CD4-positive, CD25-positive, alpha-beta regulatory T cell (primary cell): ENCODE measurements around the gene BCR. TPM values are rescaled to one million over a fixed set of nuclear protein-coding genes. Genes with fewer than 3 reads are reported as not detected.

Source experiments
- ATAC-seq, 2 donors: fragments of 150-1000 bp; cut with Tn5 transposase; one replicate each; pipeline ENCODE4 v1.10.0; 2021; ENCODE audit warnings: low read depth in 2 of 2, moderate number of reproducible peaks in 2 of 2, moderate library complexity in 1 of 2
- DNase-seq, 3 donors: peaks; one replicate each; pipeline versions ENCODE4 v3.0.0 to v3.0.0-alpha.2; 2012 to 2022; ENCODE audit warnings: mixed read lengths in 1 of 3
- H3K27ac ChIP-seq: one replicate; pipeline ENCODE4 v1.7.0; 2013; ENCODE audit warnings: mild to moderate bottlenecking, low read length; ENCODE audit not compliant: insufficient read depth, poor library complexity, severe bottlenecking
- H3K27me3 ChIP-seq: one replicate; pipeline ENCODE4 v1.7.0; 2013; ENCODE audit warnings: low read length; ENCODE audit not compliant: control insufficient read depth, insufficient read depth
- H3K36me3 ChIP-seq: one replicate; pipeline ENCODE4 v1.7.0; 2013; ENCODE audit warnings: mild to moderate bottlenecking, low read length, moderate library complexity; ENCODE audit not compliant: control insufficient read depth, insufficient read depth
- H3K4me1 ChIP-seq: 2 replicates; pipeline ENCODE4 v1.7.0; 2013; ENCODE audit warnings: mild to moderate bottlenecking, low read length; ENCODE audit not compliant: insufficient read depth, control insufficient read depth, poor library complexity, severe bottlenecking
- H3K4me3 ChIP-seq: one replicate; pipeline ENCODE4 v1.7.0; 2013; ENCODE audit warnings: low read depth, mild to moderate bottlenecking, low read length, moderate library complexity
- H3K9me3 ChIP-seq, 2 experiments: 1 replicate in 1 of 2; 2 replicates in 1 of 2; pipeline ENCODE4 v1.7.0; 2013; ENCODE audit warnings: low read length in 2 of 2, mild to moderate bottlenecking in 1 of 2, moderate library complexity in 1 of 2; ENCODE audit not compliant: control insufficient read depth in 2 of 2
- H3K27ac Mint-ChIP-seq, 3 donors: one replicate each; pipeline ENCODE4 v1.8.0; 2020 to 2022; ENCODE audit warnings: mild to moderate bottlenecking in 3 of 3, mixed read lengths in 3 of 3, moderate library complexity in 2 of 3
- H3K27me3 Mint-ChIP-seq: one replicate; pipeline ENCODE4 v1.8.0; 2022; ENCODE audit warnings: mild to moderate bottlenecking, mixed read lengths
- H3K36me3 Mint-ChIP-seq: one replicate; pipeline ENCODE4 v1.8.0; 2020; ENCODE audit warnings: mixed read lengths
- H3K4me1 Mint-ChIP-seq, 4 donors: one replicate each; pipeline ENCODE4 v1.8.0; 2020 to 2022; ENCODE audit warnings: mixed read lengths in 4 of 4, mild to moderate bottlenecking in 1 of 4
- H3K4me3 Mint-ChIP-seq, 4 donors: one replicate each; pipeline ENCODE4 v1.8.0; 2020 to 2022; ENCODE audit warnings: mild to moderate bottlenecking in 4 of 4, mixed read lengths in 4 of 4, moderate library complexity in 3 of 4
- H3K9me3 Mint-ChIP-seq, 7 donors: one replicate each; pipeline ENCODE4 v1.8.0; 2020 to 2022; ENCODE audit warnings: mixed read lengths in 7 of 7, mild to moderate bottlenecking in 3 of 7, moderate library complexity in 2 of 7
- polyA plus RNA-seq, 4 donors: library from polyadenylated mRNA; unstranded; fragments of 300-500 nt; fragmentation: Illumina TruSeq; gene quantifications; one replicate each; pipeline ENCODE4 v1.2.3, GENCODE V29; 2021
- total RNA-seq: library from RNA; stranded (reverse); gene quantifications from one replicate; pipeline ENCODE4 v1.2.3, GENCODE V29; 2022

BCR gene
- total and polyA plus RNA-seq, 5 donors from 2014 or later, result 2.6 to 66.3 (median 2.8) TPM

DNA sequence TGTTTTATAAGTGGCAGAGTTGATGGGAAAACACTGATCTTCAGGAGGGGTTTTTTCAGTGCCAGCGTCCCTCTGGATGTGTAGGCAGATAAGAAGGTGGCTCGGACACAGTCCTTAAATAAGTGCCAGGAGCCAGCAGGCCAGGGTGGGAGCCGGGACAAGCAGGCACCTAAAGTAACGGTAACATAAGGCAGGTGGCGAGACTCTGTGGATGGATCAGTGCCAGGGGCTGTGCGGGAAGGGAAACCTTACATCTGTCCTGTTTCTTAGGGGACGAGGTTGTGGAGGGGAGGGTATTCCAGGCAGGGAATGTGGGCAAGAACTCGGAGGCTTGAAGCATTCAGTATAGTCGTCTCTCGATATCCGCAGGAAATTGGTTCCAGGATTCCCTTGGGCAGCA, 15.9 kb downstream of the BCR start:
- Histone ChIP-seq H3K4me3 (no peak overlapping the region), H3K4me1 (no peaks in the 10 kb centered on the region), H3K27ac (no peak overlapping the region), H3K9me3 (no peaks in the 10 kb centered on the region), H3K27me3 (no peaks in the 10 kb centered on the region), H3K36me3 (peaks cover 10% of the 10 kb centered on the region)
- Mint-ChIP-seq H3K4me3 (peak overlapping the region in 1 of 4 donors; percentile 89), H3K27ac (no peak overlapping the region), H3K36me3 (peaks cover 20% of the 10 kb centered on the region), H3K4me1 (peaks cover 0 to 44% (median 24%) of the 10 kb centered on the region in 4 donors), H3K27me3 (no peaks in the 10 kb centered on the region), H3K9me3 (peaks cover 0 to 2% (median 0%) of the 10 kb centered on the region in 7 donors)
- ATAC-seq, result no peak
- no peak for DNase-seq

- Mint-ChIP-seq H3K4me3 (no peak overlapping the region), H3K9me3 (peaks cover 0 to 2% (median 0%) of the 10 kb centered on the region in 7 donors), H3K27ac (peak overlapping the region in 2 of 3 donors; percentile 70 to 73), H3K27me3 (no peaks in the 10 kb centered on the region), H3K36me3 (peaks cover 10% of the 10 kb centered on the region), H3K4me1 (peaks cover 0 to 39% (median 27%) of the 10 kb centered on the region in 4 donors)
- H3K9me3 ChIP-seq, result no peaks in the 10 kb centered on the region
- ATAC-seq (no peak), DNase-seq (no peak)
- peaks cover 4% of the 10 kb centered on the region for H3K36me3 ChIP-seq
- no peak overlapping the region for H3K27ac ChIP-seq
- H3K4me3 ChIP-seq, result no peak overlapping the region
- no peaks in the 10 kb centered on the region for H3K27me3 ChIP-seq
- no peaks in the 10 kb centered on the region for H3K4me1 ChIP-seq
Observed at GRCh38 chr22:23197836-23198235, 17.5 kb downstream of the BCR start.

GRCh38 chr22:23199159-23199558, 18.9 kb downstream of the BCR start:
- Histone ChIP-seq H3K36me3 (peaks cover 13% of the 10 kb centered on the region), H3K27ac (no peak overlapping the region), H3K4me1 (no peaks in the 10 kb centered on the region), H3K27me3 (no peaks in the 10 kb centered on the region), H3K4me3 (no peak overlapping the region), H3K9me3 (no peaks in the 10 kb centered on the region)
- H3K9me3 Mint-ChIP-seq, result peaks cover 0 to 2% (median 0%) of the 10 kb centered on the region in 7 donors
- no peak for DNase-seq
- H3K36me3 Mint-ChIP-seq, result peaks cover 14% of the 10 kb centered on the region
- H3K4me1 Mint-ChIP-seq, result peaks cover 0 to 31% (median 23%) of the 10 kb centered on the region in 4 donors
- H3K27ac Mint-ChIP-seq, result peak overlapping the region in 1 of 3 donors; percentile 11
- no peak overlapping the region for H3K4me3 Mint-ChIP-seq
- H3K27me3 Mint-ChIP-seq, result no peaks in the 10 kb centered on the region
- no peak for ATAC-seq

DNA sequence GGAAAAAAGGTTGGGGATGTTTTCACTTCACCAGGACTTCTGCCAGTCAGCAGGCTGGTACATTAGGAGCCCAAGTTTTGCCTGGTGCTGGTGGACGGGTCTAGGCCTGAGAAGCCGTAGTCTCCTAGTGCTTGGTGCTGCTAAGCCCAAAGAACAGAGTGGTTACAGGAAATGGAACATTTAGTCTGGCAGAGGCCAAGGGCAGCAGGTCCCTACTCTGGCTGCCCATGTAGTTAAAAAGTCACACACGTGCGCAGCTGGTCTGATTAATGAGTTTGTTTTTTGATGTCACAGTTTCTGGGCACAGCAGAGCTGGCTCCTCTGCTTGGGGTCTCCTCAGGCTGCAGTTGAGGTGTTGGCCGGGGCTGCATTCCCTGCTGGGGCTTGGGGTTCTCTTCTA, 20.6 kb downstream of the BCR start:
- Histone ChIP-seq H3K36me3 (peaks cover 13% of the 10 kb centered on the region), H3K27me3 (no peaks in the 10 kb centered on the region), H3K9me3 (no peaks in the 10 kb centered on the region), H3K4me1 (no peaks in the 10 kb centered on the region), H3K27ac (no peak overlapping the region), H3K4me3 (no peak overlapping the region)
- H3K27me3 Mint-ChIP-seq, result no peaks in the 10 kb centered on the region
- ATAC-seq, result no peak
- peaks cover 14% of the 10 kb centered on the region for H3K36me3 Mint-ChIP-seq
- peaks cover 0 to 30% (median 22%) of the 10 kb centered on the region in 4 donors for H3K4me1 Mint-ChIP-seq
- H3K9me3 Mint-ChIP-seq, result peaks cover 0 to 2% (median 0%) of the 10 kb centered on the region in 7 donors
- peak overlapping the region in 1 of 3 donors; percentile 20 for H3K27ac Mint-ChIP-seq
- H3K4me3 Mint-ChIP-seq, result no peak overlapping the region
- no peak for DNase-seq

DNA sequence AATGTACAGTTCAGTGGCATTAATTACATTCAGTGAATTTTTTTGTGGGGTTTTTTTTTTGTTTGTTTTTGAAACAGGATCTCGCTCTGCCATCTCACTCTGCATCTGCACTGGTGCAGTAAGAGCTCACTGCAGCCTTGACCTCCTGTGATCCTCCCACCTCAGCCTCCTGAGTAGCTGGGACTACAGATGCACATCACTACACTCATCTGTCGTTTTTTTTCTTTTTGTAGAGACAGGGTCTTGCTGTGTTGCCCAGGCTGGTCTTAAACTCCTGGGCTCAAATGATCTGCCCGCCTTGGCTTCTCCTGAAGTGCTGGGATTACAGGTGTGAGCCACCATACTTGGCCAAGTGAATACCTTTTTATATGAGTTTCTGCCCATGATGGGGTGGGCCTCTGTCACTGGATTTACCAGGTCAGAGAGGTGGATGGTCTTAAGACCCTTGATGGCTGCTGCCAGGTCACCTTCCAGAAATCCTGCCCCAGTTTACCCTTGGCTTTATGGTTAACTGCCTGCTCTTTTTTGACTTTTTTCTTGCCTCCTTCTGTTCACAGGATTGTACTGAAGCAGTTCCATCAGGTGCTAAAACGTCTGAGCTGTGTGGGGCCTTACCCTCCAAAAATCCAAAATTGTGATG, 22.6 kb downstream of the BCR start:
- peaks cover 0 to 28% (median 22%) of the 10 kb centered on the region in 4 donors for H3K4me1 Mint-ChIP-seq
- DNase-seq, result no peak
- H3K9me3 Mint-ChIP-seq, result no peaks in the 10 kb centered on the region
- no peaks in the 10 kb centered on the region for H3K27me3 ChIP-seq
- no peak overlapping the region for H3K27ac ChIP-seq
- no peaks in the 10 kb centered on the region for H3K9me3 ChIP-seq
- no peak overlapping the region for H3K4me3 Mint-ChIP-seq
- H3K27ac Mint-ChIP-seq, result peak overlapping the region in 1 of 3 donors; percentile 71
- peaks cover 13% of the 10 kb centered on the region for H3K36me3 ChIP-seq
- no peaks in the 10 kb centered on the region for H3K4me1 ChIP-seq
- ATAC-seq, result no peak
- H3K4me3 ChIP-seq, result no peak overlapping the region
- H3K36me3 Mint-ChIP-seq, result peaks cover 19% of the 10 kb centered on the region
- no peaks in the 10 kb centered on the region for H3K27me3 Mint-ChIP-seq

- ATAC-seq (no peak), DNase-seq (no peak)
- Mint-ChIP-seq H3K4me1 (peaks cover 0 to 24% (median 22%) of the 10 kb centered on the region in 4 donors), H3K9me3 (no peaks in the 10 kb centered on the region), H3K4me3 (no peak overlapping the region), H3K36me3 (peaks cover 21% of the 10 kb centered on the region), H3K27ac (peak overlapping the region; percentile 32 to 71 (median 52)), H3K27me3 (no peaks in the 10 kb centered on the region)
- peaks cover 13% of the 10 kb centered on the region for H3K36me3 ChIP-seq
- H3K9me3 ChIP-seq, result no peaks in the 10 kb centered on the region
- no peak overlapping the region for H3K27ac ChIP-seq
- H3K4me3 ChIP-seq, result no peak overlapping the region
- no peaks in the 10 kb centered on the region for H3K4me1 ChIP-seq
- no peaks in the 10 kb centered on the region for H3K27me3 ChIP-seq
Observed at GRCh38 chr22:23203452-23204124, 23.3 kb downstream of the BCR start.

DNA sequence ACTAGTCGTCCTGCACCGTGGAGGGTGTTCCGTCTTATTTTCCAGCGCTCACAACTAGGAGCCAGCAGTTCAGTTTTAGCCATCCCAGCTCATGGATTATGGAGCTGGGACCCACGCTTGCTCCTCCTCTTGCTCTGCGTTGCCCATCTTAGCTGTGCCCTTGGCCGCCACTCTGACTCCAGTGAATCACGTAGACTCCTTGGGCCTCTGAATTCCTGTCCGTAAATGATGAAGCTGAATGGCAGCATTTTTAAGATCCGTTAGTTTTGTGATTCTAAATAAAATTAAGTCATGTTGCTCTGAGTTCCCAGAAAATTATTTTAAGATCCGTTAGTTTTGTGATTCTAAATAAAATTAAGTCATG, 23.8 kb downstream of the BCR start:
- Mint-ChIP-seq H3K27ac (peak overlapping the region in 1 of 3 donors; percentile 71), H3K9me3 (no peaks in the 10 kb centered on the region), H3K4me1 (peaks cover 0 to 28% (median 25%) of the 10 kb centered on the region in 4 donors), H3K27me3 (no peaks in the 10 kb centered on the region), H3K36me3 (peaks cover 19% of the 10 kb centered on the region), H3K4me3 (no peak overlapping the region)
- no peaks in the 10 kb centered on the region for H3K4me1 ChIP-seq
- DNase-seq (no peak), ATAC-seq (no peak)
- H3K4me3 ChIP-seq, result no peak overlapping the region
- no peaks in the 10 kb centered on the region for H3K27me3 ChIP-seq
- H3K36me3 ChIP-seq, result peaks cover 13% of the 10 kb centered on the region
- H3K27ac ChIP-seq, result no peak overlapping the region
- no peaks in the 10 kb centered on the region for H3K9me3 ChIP-seq
